Stimulated activated CD8-positive, alpha-beta memory T cell treated with anti-CD3 and anti-CD28 coated beads, Interleukin-7, amount 100 ng/mL, for 24 hours (primary cell): ENCODE measurements around the gene CDH15.

ENCODE experiments used
- DNase-seq: peaks from one replicate; pipeline ENCODE4 v3.0.0-alpha.2; 2020; ENCODE audit warnings: low read depth

The CDH15 gene

GRCh38 chr16:89200124-89200849, 28.7 kb downstream of the CDH15 start, which contains the start of gene SLC22A31:
Gene SLC22A31, minus strand, starts transcription at chr16:89200537. Its CDS starts 36 bp downstream, at chr16:89200501.
- no peak for DNase-seq

GRCh38 chr16:89200850-89201411, 29.4 kb downstream of the CDH15 start:
- DNase-seq, result no peak

GRCh38 chr16:89201439-89202377, 30.2 kb downstream of the CDH15 start:
- peak; percentile 54 for DNase-seq

GRCh38 chr16:89202422-89203215, 31.1 kb downstream of the CDH15 start:
- DNase-seq, result no peak

- no peak for DNase-seq
Measured at GRCh38 chr16:89207993-89208392, 36.4 kb downstream of the CDH15 start.

- DNase-seq, result no peak
Measured at GRCh38 chr16:89209522-89210044, 38.0 kb downstream of the CDH15 start.

- no peak for DNase-seq
Measured at GRCh38 chr16:89210165-89210903, 38.8 kb downstream of the CDH15 start.

- DNase-seq, result no peak
Measured at GRCh38 chr16:89210904-89211515, 39.5 kb downstream of the CDH15 start.

- DNase-seq, result peak; percentile 61
Measured at GRCh38 chr16:89216315-89217137, 45.0 kb downstream of the CDH15 start.

GRCh38 chr16:89217138-89217387, 45.5 kb downstream of the CDH15 start:
- no peak for DNase-seq

GRCh38 chr16:89217388-89218191, 46.0 kb downstream of the CDH15 start, which contains the start of gene ZNF778:
Gene ZNF778, plus strand, starts transcription at chr16:89217703. Its CDS starts 3,425 bp downstream, at chr16:89221128.
- DNase-seq, result peak; percentile 53

- no peak for DNase-seq
Measured at GRCh38 chr16:89219365-89219764, 47.8 kb downstream of the CDH15 start.

GRCh38 chr16:89221604-89222003, 50.1 kb downstream of the CDH15 start:
- DNase-seq, result no peak

- no peak for DNase-seq
Measured at GRCh38 chr16:89222931-89223330, 51.4 kb downstream of the CDH15 start.

- no peak for DNase-seq
Measured at GRCh38 chr16:89224665-89225064, 53.1 kb downstream of the CDH15 start.

GRCh38 chr16:89230255-89230654, 58.7 kb downstream of the CDH15 start:
- no peak for DNase-seq

- no peak for DNase-seq
Measured at GRCh38 chr16:89232107-89232506, 60.6 kb downstream of the CDH15 start.

GRCh38 chr16:89233678-89234490, 62.3 kb downstream of the CDH15 start:
- DNase-seq, result no peak
